ENCODE measurements around the gene HOXD11.

DNA sequence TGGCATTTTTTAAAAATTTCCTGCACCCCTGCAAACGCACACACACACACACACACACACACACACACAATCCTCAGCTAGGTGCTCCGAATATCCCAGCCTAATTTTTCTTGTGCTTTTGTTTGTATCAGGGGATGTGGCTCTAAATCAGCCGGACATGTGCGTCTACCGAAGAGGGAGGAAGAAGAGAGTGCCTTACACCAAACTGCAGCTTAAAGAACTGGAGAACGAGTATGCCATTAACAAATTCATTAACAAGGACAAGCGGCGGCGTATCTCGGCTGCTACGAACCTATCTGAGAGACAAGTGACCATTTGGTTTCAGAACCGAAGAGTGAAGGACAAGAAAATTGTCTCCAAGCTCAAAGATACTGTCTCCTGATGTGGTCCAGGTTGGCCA, 12.7 kb upstream of the HOXD11 start:
- no peak for TF ChIP-seq POLR2A (IDR thresholded peaks at IDR 0.05; ENCODE audit: low read depth, low read length)
- no peak for TF ChIP-seq TAF1 (IDR thresholded peaks at IDR 0.05; ENCODE audit: borderline replicate concordance, low read depth, low read length)

Measured in GM12892 (cell line).